Measurements from ENCODE around the gene LPP.

The LPP gene

DNA sequence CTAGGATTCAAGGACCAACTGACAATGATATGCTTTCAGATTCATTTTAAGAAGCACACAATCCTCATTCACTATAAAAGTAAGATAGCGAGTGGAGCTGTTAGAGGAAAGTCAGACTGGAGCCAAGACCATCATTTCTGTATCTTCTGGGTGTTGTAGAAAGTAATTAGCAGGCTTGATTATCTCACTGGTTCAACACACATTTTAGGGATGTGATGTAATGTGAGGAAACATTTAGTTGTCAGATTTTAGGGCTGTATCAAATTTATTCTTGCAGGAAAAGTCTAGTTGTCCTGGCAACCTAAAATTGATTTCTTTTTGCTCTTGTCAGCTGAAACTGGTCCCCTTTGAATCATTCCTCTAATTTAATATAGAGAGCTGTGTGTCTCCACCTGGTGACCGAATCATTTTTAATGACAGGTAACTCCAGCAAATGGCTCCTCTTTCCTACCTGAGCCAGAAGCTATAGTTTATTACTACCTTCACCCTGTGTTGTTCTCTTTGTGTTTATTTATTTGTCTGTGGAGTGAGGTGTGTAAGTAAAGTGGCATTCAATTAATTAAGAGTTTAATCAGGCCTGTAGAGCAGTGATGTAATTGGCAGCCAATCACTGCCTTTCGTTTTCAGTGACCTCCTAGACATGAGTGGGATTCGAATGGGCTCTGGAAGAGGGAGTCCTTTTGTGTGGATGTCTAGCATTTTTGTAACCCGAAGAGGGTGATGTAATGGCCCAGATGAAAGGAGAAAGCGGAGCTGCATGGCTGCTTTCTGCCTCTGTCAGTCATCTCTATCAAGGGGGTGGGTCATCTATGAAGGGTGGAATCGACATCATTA, 125.8 kb downstream of the LPP start:
- DNase-seq: no peak

DNA sequence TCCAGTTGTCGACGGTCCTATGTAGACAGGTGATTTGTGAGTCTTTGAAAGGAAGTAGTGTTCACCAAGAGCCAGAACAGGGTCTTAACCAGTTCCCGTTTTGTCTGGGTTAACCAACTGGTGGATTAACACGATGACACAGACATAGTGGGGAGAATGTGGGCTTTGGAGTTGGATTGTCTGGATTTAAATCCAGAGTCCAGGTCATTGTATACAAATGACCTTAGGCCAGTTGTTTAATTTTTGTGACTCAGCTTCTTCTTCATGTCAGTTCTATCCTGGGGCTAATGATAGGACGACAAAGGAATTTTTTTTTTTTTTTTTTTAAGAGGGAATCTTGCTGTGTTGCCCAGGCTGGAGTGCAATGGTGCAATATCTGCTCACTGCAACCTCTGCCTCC, 126.7 kb downstream of the LPP start:
- no peak for DNase-seq

DNA sequence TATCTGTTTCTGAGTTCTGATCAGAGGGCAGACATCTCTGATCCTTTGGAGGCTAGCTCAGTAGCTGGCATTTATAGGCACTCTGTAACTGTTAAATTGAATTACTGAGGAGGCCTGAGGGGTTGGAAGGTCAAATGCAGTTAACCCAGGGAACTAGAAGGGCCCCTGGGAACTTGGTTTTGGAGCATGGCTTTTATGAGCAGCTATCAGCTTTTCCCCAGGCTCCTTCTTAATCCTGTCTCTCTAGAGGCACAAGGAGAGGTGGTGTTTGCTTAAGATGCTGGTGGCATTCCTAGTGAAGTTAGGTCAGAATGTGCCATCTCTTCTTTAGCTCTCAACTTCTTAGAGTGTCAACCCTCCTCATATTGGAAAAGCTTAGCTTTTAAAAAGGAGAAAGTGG, 128.9 kb downstream of the LPP start:
- no peak for DNase-seq

DNA sequence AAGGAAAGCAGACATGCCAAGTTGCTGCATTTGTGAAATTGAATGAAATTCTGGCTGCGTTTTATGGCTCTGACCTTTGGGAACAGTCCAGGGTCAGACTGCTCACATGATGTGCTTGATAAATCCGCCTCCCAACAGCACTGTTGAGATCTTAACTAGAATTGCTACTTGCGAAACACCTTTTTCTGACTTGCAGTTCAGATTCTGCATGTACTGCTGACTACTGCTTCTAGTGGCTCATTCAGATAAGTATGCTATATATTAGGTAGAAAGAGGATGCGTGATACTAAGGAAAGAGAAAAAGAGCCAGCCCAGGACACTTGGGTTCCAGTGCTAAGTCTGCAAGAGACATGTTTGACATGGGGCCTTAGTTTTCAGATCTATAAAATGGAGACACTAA, 129.4 kb downstream of the LPP start:
- DNase-seq: no peak

DNA sequence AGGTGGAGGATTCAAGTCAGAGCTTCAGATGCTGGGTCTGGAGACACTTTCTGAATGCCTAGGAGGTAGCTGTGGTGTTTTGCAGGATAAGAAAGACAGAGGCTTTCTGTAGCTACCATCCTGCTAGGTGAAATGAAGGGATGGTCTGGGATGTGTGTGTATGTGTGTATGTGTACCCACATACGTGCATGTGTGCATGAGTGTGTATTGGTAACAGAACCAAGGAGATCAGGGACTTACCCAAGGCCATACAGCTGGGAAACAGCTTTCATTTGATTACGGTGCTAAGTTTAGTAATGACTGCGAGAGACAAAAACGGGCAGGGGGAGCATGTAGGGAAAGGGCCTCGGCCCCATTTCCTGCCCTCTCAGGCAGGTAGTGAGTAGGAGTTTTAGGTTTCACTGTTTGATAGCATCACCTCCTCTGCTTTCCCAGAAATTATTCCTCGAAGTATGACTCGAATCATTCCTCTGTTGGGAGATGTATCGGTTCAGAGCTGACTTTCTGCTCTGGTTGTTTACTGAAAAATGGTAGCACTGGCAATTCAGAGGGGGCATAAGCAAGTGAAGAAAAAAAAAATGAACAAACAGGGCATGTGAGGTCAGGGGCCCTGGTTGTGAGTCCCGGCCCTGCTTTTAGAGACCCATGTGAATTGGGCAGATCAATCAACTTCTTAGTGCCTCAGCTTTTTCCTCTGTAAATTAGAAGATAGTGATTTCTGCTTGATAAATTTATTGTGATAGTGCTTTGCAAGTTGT, 130.7 kb downstream of the LPP start:
- DNase-seq: peak; percentile 16

DNA sequence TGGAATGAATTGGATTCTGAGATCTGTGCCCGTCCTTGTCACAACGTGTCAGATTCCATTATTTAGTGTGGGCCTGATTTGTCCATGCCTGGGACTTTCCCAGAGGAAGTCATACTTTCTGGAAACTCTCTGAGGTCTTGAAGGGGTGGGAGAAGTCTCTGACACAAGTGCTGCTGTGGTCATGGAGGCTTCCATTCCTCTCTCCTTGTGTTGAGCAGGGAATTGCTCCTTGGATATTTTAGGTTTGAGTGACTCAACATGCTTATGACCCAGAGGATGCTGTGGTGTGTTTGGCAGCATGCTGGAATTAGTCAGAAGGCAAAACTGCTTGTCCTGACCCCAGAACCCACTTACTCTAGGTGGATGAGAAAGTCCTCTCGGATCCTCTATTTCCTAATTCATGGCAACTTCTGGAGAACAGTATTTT, 132.1 kb downstream of the LPP start:
- DNase-seq: no peak

DNA sequence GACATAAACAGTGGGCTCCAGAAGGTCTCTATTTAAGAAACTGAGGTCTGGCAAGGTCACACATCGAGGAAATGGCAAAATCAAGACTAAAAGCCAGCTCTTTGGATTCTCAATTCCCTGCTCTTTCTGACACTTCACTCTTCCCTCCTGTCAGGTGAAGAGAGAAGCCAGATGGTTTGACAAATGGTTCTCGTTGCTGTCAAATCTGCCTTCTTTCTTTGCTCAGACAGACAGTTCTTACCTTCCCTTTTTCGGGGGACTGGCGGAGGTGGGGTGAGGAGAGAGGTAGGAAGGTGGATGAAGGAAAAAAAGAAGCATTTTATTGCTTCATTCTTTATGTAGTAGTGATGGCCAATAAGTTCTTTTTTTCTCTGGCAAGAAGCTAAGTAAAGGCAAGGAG, 133.4 kb downstream of the LPP start:
- DNase-seq: no peak

DNA sequence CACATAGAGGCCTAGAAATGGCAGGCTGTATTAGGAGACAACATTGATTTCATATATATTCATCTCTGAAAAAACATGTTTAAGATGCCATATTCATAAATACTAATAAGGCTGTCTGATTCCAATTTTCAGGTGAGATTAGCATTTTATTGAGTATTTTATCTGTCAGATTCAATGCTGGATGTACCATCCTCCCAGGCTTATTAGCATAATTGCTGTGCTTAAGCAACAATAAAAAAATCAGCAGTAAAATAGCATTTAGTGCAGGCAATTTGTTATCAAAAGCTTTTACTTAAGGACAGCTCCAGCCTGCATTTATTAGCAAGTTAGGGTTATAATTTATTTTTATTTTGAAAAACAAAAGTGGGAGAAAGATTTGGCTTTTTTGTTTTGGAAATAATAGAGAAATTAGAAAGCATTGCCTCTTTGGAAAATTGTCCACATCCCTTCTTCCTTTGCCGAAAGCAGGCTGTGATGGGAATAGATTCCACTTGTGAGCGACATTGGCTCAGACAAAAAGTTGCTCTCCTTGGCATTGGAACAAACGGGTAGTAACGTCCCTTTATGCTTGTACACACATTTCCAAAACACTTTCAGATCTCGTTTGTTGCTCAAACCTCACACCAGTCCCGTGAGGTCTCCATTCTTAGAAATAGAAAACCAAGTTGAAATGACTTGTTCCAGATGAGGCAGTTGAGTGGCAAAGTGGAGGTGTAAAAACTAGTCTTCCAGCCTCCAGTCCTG, 134.0 kb downstream of the LPP start:
- DNase-seq: no peak

DNA sequence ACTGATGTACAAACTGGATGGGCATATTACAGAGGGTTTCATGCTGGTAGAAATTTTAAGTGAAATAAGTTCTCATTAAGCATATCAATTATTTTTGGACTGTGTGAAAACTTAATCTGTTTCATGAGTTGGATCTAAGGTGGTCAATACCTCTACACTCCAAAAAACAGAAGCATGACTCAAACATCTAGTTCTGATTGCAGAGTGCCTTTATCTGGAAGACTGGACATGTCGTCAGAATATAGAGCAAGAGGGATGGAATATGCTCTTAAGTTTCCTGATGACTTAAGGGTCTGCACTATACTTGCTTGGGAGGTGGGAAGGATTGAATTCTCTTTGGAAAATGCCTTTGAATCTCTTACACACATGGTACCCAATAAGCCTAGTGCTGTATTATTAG, 138.3 kb downstream of the LPP start:
- DNase-seq: no peak

DNA sequence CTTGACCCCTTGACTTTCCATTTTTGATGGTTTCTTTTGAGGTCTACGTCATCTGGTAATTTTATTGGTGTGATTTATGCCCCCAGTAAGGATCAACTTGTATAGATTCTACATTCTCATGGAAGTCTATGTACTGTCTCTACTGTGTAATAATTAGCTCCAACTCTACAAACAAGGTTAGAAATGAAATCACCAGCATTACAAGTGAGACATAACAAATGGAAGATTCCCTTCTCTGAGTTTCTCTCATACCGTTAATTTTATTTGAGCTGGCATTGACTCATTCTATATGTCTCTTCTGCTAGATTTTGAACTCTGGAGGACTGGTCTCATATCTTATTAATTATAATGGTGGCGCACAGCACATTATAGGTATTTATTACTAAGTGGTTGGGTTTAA, 138.9 kb downstream of the LPP start:
- DNase-seq: no peak

DNA sequence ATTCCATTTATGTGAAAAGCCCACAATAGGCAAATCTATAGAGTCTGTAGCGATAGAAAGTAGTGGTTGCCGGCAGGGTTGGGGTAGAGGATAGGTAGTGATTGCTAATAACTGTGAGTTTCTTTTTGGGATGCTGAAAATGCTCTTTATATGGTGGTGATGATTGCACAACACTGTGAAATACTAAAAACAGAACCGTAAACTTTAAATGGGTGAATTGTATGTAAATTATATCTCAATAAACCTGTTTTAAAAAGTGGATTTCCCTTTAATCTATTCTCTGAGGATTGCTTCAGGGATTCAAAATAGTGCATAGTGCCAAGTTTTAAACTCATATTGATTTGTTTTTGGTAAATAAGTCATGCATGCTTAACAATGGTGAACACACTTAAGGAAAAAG, 140.2 kb downstream of the LPP start:
- no peak for DNase-seq

DNA sequence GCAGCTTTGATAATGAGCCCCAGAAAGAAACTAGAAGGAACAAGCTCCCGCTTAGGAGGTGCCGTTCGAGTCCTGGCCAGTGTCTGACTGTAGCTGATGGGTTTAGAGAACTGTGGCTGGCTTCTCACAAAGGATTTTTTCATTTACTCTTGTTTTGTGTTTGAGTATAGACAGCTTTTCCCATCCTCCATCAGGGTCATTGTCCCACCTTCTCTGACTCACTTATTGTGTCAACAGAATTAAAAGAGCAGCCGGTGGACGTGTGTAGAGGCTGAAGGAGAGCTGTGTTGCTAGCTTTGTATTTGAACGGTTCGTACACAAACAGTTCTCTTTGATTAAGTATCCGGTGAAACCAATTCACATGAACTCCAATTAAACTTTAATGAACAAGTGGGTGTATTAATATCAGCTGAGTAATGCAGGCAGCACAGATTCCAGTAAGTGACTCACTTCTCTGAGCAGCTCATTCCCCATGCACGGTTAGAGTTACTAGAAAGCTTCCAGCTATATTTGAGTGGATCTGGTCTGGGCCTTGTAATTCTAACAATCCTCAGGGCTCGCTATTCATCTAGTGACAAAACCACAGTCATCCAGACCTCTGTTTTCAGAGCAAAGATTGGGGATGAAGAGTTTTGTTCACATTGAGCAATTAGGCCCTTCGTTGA, 141.0 kb downstream of the LPP start:
- DNase-seq: no peak

DNA sequence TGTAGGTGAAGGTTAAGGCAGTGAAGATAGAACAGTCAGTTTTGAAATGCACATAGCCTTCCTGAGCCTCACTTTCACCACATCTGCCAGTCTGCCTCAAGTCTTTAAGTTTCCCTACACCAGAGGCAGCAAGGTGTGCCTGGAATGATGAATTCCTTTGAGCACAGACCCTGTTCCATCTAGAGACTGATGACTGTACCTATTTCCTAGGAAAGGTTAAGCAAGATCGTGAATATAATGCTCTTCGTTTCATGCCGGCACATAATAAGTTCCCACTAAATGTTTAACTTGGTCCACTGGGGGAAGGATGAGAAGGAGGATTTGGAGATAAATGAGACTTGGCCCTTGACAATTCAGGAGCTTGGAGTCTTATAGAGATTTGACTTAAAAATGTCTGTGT, 141.9 kb downstream of the LPP start:
- no peak for DNase-seq

DNA sequence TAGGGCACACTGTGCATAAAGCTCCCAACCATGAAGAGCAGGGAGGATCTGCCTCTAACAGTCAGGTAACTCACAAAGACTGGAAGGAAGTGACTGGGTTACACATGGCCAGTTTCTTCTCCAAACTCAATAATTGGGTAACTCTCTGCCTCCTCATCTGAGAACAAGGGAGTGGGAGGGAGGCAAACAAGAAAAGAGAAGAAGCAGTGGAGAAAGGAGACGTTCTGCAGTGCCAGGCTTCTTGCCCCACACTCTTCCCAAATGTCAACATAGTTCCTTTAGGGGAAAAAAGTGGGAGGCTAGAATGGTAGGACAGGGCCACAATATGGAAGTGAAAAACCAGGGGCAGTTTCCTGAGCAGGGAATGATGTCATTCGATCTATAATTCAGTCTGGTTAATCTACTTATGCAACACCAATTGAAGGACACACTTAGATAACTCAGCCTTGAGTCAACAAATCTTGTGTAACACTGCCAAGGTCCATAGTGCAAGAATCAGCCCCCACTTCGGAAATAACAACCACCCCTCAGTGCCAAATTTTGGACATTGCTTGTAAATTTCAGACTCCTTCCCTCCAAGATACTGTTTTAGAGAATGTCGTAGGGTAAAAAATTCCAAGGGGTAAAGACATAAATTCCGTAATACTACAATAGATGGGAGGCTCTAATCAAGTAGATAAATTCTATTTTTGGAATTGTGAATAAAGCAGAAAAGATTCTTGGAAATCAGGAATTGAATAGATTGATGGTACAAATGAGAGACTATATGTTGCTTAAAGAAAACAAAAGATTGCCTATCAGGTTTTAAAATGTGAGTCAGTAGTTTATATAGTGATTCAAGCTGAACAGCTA, 143.0 kb downstream of the LPP start:
- DNase-seq: no peak

DNA sequence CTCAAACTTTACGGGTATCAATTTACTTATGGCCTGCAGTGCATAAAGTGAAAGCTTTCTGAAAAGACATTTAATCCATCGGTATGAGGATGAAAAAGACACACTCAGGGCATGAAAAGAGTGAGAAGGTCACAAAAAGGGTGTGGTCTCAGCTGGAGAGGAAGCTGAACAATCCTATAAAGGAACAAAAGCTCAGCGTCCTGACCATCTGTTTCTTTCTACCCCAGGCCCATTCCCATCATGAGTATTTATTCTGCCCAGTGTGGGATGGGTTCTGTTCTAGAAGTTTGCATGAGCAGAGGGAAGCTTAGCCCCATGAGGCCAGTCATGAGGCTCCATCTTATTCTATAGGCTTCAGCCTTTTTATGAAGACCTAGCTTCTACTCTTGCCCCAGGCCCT, 144.6 kb downstream of the LPP start:
- DNase-seq: no peak

DNA sequence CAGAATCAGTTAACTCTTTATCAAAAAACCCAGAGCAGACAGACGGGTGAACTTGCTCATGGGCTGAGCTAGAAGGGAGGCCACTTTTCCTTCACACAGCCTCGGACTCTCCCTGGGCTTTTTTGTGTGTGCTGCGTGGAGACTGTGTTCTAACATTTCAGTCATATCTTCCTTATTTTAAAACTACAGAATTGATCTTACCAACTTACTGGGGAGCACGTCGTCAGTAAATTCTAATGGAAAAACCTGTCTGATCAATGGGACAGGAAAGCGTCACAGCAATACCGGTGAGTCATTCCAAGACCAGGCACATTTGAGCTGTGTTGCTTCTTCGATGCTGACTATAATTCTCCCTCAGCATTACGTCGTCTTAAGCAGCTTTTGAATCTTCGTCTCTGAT, 145.1 kb downstream of the LPP start:
- no peak for DNase-seq

DNA sequence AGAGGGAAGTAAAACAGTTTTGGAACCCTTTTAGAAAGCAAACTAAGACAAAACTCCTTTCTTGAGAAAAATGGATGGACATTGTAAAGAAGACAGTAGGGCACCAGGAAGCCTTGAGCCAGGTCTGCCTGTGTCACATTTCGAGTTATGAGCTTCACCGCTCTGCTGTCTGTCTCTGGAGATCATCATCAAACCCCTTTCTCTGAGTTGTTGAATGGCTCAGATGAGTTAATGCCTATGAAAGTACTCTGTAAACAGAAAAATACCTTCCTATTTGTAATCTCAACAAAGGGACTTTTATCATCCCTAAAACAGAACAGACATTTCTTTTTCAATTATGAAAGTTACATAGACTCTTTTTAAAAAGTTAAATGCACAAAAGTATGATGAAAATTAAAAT, 145.8 kb downstream of the LPP start:
- no peak for DNase-seq

DNA sequence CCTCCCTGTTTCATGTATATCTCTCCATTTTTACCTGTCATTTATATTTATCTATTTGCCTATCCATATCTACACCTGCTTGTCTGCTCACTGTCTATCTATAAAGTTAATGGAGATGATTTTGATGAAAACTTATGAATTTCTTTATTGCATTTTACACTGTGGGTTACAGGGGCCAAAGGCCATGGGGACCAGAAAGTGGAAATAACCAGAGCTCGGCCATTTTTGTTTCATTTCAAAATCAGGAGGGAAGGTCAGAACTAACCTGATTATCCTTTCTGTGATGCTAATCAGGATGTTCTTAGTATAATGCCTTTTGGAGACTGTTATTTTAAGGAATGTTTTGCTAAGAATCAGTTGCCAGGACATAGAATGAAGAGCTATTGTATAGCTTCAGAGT, 147.2 kb downstream of the LPP start:
- no peak for DNase-seq

DNA sequence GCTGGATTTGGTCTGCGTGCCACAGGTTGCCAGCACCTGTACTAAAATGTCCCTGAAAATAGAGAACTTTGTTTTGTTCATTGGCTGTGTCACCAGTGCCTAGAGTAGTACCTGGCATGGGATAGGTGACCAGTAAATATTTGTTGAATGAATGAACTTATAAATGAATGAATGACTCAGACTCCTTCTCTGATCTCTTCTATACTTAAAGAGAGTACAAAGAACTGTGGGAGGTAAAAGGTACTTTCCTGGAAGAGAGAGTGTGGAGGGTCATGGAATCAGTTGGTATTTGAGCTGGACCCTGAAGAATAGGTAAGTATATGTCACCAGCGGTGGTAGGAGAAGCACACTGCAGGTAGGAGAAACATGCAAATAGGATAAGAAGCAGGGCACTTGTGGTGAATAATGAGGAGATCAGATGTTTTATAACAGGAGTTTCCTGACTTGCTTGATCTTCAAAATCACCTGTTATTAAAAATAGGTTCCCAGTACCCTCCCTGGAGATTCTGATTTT, 149.4 kb downstream of the LPP start:
- DNase-seq: no peak

DNA sequence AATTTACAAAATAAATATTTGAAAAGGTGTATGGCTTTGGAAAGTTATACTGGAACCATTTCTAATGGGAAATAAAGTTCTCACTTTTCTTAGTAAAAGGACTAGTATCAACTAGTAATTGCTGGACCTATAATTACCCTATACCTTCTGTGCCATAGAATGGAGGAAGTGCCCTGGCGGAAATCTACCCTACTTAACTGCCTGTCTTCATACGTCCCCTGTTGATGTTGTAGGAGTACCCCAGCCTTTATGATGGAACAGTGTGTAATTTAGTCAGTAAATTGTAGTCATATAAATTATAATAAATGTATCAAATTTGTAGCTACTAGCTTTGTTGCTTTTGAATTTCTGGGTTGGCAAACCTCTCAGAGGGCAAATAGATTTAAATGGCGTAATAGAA, 149.9 kb downstream of the LPP start:
- no peak for DNase-seq

DNA sequence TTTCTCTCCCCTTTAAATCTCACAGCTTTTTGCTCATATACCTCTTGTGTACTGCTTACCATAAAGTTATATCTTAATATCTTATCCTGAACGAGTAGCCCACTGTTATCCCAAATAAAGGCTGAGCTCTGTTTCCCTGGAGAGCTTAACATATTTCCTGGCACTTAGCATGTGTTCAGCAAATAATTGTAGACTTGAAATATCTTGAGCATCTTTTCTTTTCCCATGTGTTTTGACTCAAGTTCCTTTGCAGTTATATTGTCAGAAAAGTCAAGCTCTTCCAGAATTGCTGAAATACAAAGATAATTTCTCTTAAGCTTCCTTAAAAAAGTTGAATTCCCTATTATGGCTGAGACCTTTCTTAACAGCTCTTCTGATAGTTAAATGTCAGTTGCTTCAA, 150.5 kb downstream of the LPP start:
- DNase-seq: no peak

DNA sequence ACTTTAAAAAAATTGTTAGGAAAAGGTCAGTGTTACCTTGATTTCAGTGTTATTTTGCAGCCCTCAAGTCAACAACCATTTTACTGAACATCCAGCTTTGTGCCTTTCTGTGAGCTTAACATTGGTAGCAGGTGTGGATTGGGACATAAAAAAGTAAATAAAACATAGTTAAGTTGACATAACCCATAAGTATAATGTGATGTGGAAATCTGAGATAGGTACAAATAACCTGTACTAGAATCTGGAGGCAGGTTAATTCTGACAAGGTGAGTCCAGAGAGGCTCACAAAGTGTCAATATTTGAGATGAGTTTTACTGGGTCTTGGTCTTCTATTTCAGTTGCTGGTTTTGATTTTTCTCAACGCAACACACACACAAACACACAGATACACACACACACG, 151.3 kb downstream of the LPP start:
- no peak for DNase-seq
